ENCODE data around the gene FOXP1. TPM values are rescaled to one million over a fixed set of nuclear protein-coding genes. Genes with fewer than 3 reads are reported as not detected.

Gene FOXP1
- total RNA-seq, 4 donors from 2014 or later: 13.2 to 46.6 (median 29.2) TPM

GRCh38 chr3:71401695-71402231, 181.8 kb downstream of the FOXP1 start:
- in situ Hi-C loops (cut with MboI; ENCODE audit: low sequenced_read_pairs in 4 of 4): no loop called here
- Histone ChIP-seq H3K36me3 (no peaks in the 10 kb centered on the region), H3K4me1 (peaks cover 3 to 5% of the 10 kb centered on the region in 2 donors), H3K9me3 (no peaks in the 10 kb centered on the region), H3K4me3 (no peak overlapping the region), H3K27me3 (no peaks in the 10 kb centered on the region), H3K27ac (no peak overlapping the region)
- intact Hi-C loops (cut with DNase I; ENCODE audit: low total_unique reads): no loop called here
- TF ChIP-seq POLR2A (IDR thresholded peaks at IDR 0.05): no peak
- no peak for TF ChIP-seq CTCF (IDR thresholded peaks at IDR 0.05 in 4 of 5, conservative IDR thresholded peaks at IDR 0.05 in 1 of 5)
- no peak for DNase-seq
- no peak for ATAC-seq

- Histone ChIP-seq H3K27ac (no peak overlapping the region), H3K4me1 (peaks cover 5 to 7% of the 10 kb centered on the region in 2 donors), H3K4me3 (no peak overlapping the region), H3K36me3 (no peaks in the 10 kb centered on the region), H3K9me3 (no peaks in the 10 kb centered on the region), H3K27me3 (no peaks in the 10 kb centered on the region)
- ATAC-seq (no peak), DNase-seq (no peak)
- in situ Hi-C loops (cut with MboI; ENCODE audit: low sequenced_read_pairs in 4 of 4) (no loop called here), intact Hi-C loops (cut with DNase I; ENCODE audit: low total_unique reads) (no loop called here)
- TF ChIP-seq POLR2A (IDR thresholded peaks at IDR 0.05): no peak
- TF ChIP-seq CTCF (IDR thresholded peaks at IDR 0.05 in 4 of 5, conservative IDR thresholded peaks at IDR 0.05 in 1 of 5): no peak
Measured at GRCh38 chr3:71400986-71401451, 182.5 kb downstream of the FOXP1 start.

- no peak for ATAC-seq
Measured at GRCh38 chr3:71399478-71399877, 184.1 kb downstream of the FOXP1 start.

GRCh38 chr3:71398157-71398836, 185.2 kb downstream of the FOXP1 start:
- no peak for ATAC-seq
- DNase-seq: no peak
- H3K9me3 ChIP-seq: no peaks in the 10 kb centered on the region
- H3K27ac ChIP-seq: no peak overlapping the region
- H3K4me3 ChIP-seq: no peak overlapping the region
- no peaks in the 10 kb centered on the region for H3K36me3 ChIP-seq
- H3K27me3 ChIP-seq: no peaks in the 10 kb centered on the region
- in situ Hi-C loops (cut with MboI; ENCODE audit: low sequenced_read_pairs in 4 of 4): no loop called here
- intact Hi-C loops (cut with DNase I; ENCODE audit: low total_unique reads): loop anchor here (10.0 kb wide), 2 partner anchors 333 to 393 kb away; no protein-coding TSS in a partner anchor
- peaks cover 5 to 7% of the 10 kb centered on the region in 2 donors for H3K4me1 ChIP-seq
- no peak for TF ChIP-seq POLR2A (IDR thresholded peaks at IDR 0.05)
- no peak for TF ChIP-seq CTCF (IDR thresholded peaks at IDR 0.05 in 4 of 5, conservative IDR thresholded peaks at IDR 0.05 in 1 of 5)

More at GRCh38 chr3:71399478-71399877, 184.1 kb downstream of the FOXP1 start:
- H3K4me1 ChIP-seq: peaks cover 5 to 7% of the 10 kb centered on the region in 2 donors
- no peaks in the 10 kb centered on the region for H3K9me3 ChIP-seq
- in situ Hi-C loops (cut with MboI; ENCODE audit: low sequenced_read_pairs in 4 of 4) (no loop called here), intact Hi-C loops (cut with DNase I; ENCODE audit: low total_unique reads) (loop anchor here (10.0 kb wide), 2 partner anchors 335 to 395 kb away; no protein-coding TSS in a partner anchor)
- no peak overlapping the region for H3K27ac ChIP-seq
- DNase-seq: no peak
- no peak for TF ChIP-seq CTCF (IDR thresholded peaks at IDR 0.05 in 4 of 5, conservative IDR thresholded peaks at IDR 0.05 in 1 of 5)
- no peak for TF ChIP-seq POLR2A (IDR thresholded peaks at IDR 0.05)
- no peak overlapping the region for H3K4me3 ChIP-seq
- no peaks in the 10 kb centered on the region for H3K36me3 ChIP-seq
- H3K27me3 ChIP-seq: no peaks in the 10 kb centered on the region
